SIG-M5 treated with dmso at 0.1 percent for 504 hours (cell line): Measurements from ENCODE around the gene SOX18.

Source experiments
- DNase-seq: peaks from one replicate; lab custom pipeline; 2025; ENCODE audit not compliant: unreplicated experiment; lab: John Stamatoyannopoulos, UW

SOX18 gene

DNA sequence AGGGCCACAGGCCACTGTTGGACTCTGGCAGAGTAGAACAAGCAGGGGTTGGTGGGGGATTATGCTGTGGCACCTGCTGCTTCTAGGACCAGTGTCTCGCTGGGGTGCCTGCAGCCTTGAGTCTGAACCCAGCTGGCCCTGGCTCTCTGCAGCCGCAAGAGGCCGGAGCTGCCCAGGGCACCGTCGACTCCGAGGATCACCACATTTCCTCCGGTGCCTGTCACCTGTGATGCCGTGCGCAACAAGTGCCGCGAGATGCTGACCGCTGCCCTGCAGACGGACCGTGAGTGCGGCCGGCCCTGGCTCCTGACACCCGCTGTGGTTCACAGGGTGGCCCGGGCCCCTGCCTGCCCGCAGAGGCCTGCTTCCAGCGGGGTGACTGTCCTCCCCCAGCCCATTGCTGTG lies 19.8 kb upstream of the SOX18 start:
- DNase-seq = no peak

DNA sequence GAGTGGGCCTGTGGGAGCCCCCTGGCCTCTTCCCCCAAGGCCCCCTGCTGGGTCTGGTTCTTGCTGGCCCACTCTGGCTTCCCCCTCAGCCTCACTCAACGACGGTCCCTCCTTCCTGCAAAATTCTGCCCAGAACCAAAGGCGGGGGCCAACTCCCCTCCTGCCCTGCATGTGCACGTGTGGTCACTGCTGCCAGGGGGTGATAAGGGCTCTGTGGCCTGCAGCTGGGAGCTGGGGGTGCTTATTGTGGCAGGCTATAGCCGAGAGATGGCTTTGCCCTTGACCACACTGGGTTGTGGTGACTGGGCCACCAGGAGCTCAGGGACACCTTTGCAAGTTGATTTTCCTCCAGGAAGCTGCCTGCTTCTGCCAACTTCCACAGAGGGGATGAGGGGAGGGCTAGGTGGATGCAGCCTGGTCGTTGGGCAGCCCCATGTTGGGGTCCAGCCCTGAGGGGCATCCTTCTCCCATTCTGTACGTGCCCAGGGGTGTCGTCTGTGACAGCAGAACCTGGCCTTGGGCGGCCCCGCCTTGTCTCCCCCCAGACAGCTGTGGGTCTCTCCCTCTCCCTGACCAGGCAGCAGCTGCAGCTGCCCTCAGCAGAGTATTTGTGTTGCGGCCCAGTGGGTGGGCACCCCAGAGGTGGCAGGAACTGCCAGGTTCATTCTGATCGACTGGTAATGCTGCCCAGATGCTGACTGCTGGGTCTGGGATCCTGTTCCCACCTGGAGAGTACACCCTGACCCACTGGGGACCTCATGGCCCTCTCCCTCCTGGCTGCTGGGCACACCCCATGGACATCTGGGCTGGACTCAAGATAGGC lies 19.2 kb upstream of the SOX18 start:
- no peak for DNase-seq

GRCh38 chr20:64067733-64068307 lies 18.4 kb upstream of the SOX18 start:
- no peak for DNase-seq

DNA sequence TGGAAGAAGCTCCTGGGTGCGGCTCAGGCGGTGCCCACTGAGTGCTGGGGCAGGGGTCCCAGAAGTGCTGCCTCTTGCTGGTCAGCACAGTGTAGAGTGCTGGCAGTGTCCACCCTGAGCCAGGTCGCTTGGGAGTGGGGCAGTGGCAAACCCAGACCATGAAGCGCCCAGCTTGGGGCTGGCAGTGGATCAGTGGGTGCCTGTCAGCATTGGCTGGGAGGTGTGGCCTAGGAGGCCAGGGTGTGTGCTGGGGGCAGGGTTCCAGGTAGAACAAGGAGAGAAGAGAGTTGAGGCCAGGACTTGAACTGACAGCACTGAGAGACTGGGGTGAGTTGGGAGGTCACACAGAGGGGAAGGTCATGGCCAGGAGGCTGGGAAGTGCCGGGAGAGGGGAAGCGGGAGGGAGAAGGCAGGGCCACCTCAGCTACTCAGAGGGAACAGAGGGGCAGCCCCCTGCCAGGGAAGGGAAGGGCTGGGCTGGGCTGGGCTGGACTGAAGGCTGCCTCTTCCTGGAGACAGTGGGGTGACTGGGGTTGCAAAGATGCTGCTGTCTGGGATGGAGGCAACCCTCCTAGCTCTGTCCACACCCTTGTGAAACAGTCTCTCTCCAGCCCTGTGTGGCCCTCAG lies 17.7 kb upstream of the SOX18 start:
- DNase-seq = no peak

DNA sequence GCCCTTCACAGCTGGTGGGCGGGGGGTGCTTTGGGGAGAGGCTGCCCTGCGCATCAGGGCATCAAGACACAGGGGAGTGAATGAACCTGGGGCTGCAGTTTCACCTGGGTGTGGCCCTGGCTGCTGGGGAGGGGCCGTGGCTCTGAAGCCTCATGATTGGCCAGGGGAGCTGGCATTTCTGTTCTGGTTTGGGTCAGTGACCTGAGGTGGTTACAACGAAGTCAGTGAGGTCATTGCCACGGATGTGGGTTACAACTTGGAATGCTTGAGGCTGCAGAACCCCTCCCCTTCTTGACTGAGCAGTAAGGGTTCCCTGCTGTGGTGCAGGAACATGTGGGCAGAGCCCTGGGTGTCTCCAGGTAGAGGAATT lies 16.5 kb upstream of the SOX18 start:
- DNase-seq = peak; percentile 37

DNA sequence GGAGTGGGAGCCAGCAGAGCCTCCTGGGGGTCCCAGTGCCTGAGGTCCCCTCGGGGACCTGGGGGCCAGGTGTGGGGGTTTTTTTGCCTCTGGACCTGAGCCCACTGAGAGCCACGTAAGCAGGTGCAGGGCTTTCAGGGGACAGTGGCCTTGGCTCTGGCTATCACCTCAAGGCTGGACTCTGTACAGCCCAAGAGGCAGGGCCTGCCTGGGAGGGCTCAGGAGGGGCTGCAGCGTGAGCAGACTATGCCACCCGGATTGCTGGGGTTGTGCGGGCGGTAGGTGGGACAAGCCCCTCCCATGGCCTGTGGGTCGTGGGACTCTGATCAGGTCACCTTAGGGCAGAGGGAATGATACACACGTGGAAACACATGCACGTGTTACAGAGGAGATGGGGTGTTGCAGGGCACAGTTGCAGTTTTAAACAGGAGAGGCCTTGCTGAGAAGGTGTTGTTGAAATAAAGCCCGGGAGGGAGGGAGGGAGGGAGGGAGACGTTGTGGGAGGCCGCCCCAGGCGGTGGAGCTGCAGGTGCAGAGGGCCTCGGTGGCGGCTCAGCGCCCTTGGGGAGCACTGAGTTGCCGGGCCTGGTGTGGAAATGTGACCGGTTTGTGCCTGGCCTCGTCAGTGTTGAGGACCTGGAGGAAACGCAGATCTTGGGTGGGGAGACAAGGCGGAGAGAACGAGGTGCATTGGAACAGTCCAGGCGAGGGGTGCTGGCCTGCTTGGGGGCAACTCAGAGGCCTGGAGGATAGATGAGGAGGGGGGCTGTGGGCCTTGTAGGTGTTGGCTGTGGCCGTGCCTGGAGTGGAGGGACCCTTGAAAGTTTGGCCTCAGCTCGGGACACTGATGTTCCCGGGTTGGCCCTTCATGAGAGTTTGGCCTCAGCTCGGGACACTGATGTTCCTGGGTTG lies 15.9 kb upstream of the SOX18 start:
- DNase-seq = no peak

DNA sequence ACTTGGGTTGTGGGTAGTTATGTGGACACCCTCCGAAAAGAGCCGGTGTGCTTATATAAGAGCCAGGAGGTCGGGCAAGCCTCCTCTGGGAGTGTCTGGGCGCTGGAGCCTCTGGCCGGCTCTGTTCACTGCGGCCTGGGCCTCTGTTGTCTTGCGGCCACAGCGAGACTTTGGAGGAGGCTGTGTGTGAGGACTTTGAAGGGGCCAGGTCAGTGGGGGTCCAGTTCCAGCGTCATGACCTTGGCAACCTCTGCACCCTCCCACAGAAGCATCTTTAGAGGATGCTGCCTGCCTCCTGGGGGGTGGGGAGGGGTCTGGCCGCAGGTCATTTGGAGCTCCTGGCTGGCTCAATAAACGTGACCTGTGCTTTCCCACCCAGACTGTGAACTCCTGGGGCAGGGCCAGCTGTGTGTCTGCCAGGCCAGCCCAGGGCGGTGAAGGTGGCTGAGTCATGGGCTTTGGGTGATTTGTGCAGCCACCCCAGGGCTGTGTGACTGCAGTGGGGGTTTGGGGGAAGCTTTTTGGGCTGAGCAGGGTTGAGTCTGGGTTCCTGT lies 14.8 kb upstream of the SOX18 start:
- no peak for DNase-seq

- no peak for DNase-seq
Measured at GRCh38 chr20:64063389-64064144, 14.1 kb upstream of the SOX18 start.

- DNase-seq = peak; percentile 96
Measured at GRCh38 chr20:64062596-64063388, 13.4 kb upstream of the SOX18 start, which contains the start of gene TCEA2. TCEA2 (plus strand) TSS chr20:64063198; CDS start chr20:64063313, 115 bp downstream.

DNA sequence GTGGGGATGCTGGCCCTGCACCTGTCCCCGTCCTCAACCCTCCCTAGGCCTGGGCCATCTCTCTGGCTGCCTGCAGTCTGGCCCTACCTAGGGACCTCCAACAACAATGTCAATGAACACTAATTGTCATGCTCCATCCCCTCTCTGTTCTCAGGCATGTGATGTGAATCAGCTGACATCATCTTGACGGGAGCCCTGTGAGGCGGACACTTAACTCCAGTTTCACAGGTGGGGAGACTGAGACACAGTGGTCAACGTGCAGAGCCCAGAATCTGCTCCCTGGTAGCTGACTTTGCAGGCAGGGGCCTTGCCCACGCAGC lies 12.8 kb upstream of the SOX18 start:
- no peak for DNase-seq

GRCh38 chr20:64058536-64058935 lies 9.1 kb upstream of the SOX18 start:
- no peak for DNase-seq

GRCh38 chr20:64057628-64058498 lies 8.4 kb upstream of the SOX18 start:
- DNase-seq = peak; percentile 64

DNA sequence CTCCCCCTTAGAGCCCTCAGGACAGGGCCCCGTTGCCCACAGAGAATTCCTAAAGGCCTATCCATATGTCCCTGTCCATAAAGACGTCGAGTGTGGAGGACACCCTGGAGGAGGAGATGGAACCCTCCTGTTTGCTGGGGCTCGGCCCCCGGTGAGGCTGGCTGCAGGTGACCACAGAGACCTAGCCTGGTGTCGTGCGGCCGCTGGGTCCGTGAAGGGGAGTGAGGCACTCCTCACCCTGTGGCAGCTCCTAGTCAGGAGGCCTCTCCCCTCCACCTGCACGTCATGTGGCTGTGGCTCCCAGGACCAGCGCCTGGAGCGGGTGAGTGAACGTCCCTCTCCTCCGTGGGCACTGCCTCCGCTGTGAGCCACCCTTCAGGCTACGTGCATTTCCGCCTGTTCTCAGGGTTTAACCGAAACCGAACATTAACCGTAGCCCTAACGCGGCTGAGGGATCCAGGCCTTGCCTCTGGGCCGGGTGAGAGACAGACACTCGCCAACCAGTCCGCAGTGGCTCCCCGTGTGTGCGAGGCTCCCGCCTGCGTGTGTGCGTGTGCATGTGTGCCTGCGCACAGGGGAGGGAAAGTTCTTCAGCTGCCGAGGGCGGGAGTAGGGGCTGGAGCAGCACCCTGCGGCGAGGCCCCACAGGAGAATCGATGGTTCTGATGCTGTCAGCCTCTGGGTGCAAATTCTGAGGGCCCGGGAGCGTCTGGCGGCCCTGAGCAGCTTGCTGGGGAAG lies 7.6 kb upstream of the SOX18 start:
- no peak for DNase-seq

GRCh38 chr20:64056639-64056888 lies 7.1 kb upstream of the SOX18 start:
- no peak for DNase-seq

- DNase-seq = no peak
Measured at GRCh38 chr20:64055893-64056638, 6.6 kb upstream of the SOX18 start.

DNA sequence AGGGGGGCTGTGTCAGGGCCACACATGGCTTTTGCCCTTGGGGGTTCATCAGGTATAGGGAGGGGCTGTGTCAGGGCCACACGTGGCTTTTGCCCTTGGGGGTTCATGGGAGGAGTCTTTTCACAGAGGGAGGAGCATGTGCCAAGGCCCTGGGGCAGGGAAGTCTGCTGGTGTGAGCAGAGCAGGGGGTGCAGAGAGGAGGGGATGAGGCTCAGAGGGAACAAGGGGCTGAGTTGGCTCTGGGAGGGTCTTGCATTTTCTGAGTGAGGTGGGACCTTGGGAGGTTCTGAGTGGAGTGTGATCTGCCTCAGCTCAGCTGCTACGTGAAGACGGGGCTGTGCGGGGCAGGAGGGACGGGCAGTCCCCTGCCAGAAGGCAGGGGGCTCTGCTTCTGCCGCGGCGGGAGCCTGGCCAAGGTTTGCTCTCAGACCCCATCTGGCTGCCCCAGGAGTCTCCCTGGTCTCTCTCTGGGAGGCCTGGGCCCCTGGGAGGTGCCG lies 6.0 kb upstream of the SOX18 start:
- no peak for DNase-seq
